CMK (cell line): Measurements from ENCODE around the gene SLC17A1.

Source experiments
- DNase-seq: peaks from one replicate; pipeline ENCODE4 v3.0.0-alpha.2; 2010; ENCODE audit warnings: low read depth

Gene SLC17A1

GRCh38 chr6:25832670-25833069 lies 818 bp upstream of the SLC17A1 start:
- DNase-seq = no peak

- DNase-seq = no peak
Observed at GRCh38 chr6:25832307-25832662, 433 bp upstream of the SLC17A1 start.

- no peak for DNase-seq
Observed at GRCh38 chr6:25830458-25830857, 1.4 kb downstream of the SLC17A1 start.

DNA sequence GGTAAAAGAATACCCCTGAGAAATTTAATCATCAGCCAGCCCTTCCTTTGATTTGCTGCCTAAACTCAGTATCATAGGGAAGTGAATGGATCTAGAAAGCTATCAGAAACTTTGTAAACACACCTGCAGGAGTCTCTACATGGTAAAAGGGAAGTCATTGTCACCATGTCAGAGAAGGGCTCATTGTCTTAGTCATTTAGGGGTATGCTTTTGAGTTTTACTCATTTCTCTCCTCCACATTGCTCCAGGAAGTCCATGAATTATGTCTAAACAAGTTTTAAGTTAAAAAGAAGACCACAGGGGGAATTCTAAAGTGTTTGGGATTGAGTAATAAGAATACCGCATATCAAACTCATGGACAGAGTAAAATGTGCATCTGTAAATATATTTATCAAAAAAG lies 2.5 kb downstream of the SLC17A1 start:
- DNase-seq = no peak

DNA sequence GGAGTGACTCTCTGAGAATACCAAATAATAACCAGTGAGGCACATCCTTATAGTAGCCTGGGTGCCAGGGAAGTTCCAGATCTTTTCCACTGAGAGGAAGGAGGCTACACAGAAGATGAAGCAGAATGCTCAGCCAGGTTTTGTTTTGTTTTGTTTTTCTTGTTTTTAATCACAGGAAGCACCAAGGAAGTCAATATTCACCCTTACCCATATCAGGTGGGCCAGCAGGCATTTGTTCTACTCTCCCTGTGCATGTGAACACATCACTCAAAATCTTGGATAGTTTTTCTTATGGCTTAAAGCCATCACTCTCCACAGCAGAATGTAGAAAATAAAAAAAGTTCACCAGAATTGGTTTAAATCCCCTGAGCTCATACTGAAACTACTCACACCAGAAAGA lies 10.5 kb downstream of the SLC17A1 start:
- DNase-seq = no peak

DNA sequence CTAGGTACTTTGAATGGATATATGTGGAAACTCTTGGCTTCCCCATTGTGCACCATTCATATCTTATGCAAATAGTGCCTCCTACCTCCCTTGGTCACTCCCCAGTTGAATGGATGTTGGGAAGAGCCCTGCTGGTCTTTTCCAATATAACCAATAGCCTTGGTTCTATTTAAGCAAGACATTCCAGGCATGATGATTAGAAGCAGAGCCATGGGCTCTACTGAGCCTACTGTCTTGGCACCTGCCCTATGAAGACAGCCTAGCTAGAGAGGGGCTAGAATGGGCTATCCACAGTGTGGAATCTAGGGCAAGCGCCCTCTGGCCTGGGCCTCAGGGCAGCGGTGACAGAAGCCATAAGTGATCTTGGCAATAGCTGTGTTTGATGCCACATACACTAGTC lies 15.6 kb downstream of the SLC17A1 start:
- no peak for DNase-seq

- no peak for DNase-seq
Observed at GRCh38 chr6:25815194-25815593, 16.7 kb downstream of the SLC17A1 start.

GRCh38 chr6:25804804-25805203 lies 27.0 kb downstream of the SLC17A1 start:
- no peak for DNase-seq

DNA sequence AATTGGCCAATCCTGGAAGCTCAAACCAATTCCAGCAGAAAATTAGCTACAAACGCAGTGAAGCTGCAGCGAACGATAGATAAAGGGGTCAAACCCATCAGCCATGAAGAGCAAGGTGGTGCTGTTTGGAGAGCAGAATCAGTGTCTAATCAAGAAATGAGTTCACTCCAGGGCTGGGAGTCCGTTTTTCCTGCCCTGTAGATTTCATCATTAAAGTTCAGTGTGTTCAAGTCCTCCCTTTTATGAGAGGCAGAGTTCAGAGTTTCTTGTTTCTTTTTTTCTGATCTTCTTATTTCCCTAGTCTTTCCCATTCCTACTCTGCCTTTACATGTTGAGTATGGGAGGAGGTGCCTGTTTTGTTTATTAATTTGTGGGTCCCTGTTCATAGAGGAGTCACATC lies 30.4 kb downstream of the SLC17A1 start:
- no peak for DNase-seq

GRCh38 chr6:25794784-25795183 lies 37.1 kb downstream of the SLC17A1 start:
- no peak for DNase-seq

DNA sequence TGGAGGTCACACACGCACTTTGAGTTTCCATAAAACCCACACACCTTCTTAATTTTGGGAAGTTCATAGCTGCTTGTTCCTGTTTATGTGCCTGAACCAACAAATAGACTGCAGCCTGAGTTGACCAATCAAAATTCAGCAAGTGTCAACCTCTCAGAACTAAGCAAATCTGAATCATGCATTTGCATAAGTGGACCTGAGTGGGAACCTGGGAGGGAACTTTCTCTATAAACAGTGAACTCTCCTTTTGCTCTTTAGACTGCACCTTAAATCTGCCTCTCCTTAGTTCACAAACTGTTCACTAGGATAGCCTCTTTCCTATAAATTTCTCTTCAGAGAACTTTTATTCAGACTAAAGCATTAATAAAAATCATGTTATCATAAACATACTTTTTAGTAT lies 37.9 kb downstream of the SLC17A1 start:
- no peak for DNase-seq

- no peak for DNase-seq
Observed at GRCh38 chr6:25792016-25792415, 39.8 kb downstream of the SLC17A1 start.

DNA sequence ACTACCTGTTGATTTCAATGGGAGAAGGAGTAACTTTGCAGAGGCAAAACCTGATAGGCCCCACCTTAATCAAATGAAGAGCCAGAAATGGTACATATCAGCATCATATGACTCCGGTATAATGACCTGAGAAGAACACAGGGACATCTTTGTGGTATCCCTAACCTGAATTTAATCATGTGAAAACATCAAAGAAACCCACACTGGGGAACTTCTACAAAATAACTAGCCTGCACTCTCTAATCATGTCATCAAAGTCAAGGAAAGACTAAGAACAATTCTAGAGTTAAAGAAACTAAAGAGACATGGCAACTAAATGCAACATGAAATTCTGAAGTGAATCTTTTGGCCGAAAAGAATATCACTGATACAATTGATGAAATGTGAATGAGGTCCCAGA lies 42.4 kb downstream of the SLC17A1 start:
- no peak for DNase-seq

DNA sequence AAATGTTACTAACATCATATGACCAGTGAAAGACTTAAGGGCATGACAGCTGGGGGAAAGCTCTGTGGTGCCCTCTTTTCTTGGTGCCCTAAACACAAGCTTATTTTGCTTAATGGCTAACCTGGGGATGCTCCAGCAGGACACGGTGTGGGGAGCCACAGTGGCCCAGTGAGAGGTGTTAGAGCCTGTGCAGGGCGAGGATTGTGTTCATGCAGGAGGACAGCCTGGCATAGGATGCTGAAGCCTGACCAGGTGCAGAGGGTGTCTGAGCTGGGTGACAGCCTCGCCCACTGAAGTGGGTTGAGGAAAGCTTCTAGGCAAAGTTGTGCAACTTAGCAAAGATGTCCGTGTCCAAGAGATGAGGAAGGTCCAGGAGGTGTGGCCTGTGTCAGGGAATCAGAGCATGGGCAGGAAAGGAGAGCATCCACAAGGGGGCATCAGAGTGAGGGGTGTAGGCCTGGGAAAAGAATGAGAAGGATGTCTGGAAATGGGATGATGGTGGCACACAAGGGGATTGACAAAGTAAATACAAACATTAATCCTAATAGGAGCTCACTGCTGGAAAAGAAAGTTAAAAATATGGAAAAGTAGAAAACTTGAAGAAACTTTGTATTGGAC lies 43.4 kb downstream of the SLC17A1 start:
- peak; percentile 22 for DNase-seq

- DNase-seq = no peak
Observed at GRCh38 chr6:25787428-25787827, 44.4 kb downstream of the SLC17A1 start.

DNA sequence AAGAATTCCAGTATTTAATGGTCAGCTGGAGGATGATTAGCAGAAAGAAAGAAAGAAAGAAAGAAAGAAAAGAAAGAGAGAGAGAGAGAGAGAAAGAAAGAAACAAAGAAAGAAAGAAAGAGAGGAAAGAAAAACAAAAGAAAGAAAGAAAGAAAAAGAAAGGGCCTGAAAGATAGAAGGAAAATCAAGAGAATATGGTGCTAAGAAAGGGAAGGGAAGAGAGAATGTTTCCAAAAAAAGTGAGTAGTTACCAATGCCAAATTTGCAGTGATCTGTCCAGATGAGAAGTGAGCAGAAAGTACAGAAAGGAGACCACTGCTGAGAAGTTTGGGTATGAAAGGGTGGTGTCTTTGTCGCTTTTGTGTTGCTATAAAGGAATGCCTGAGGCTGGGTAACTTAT lies 50.7 kb downstream of the SLC17A1 start:
- no peak for DNase-seq

GRCh38 chr6:25777856-25778649 lies 53.8 kb downstream of the SLC17A1 start:
- DNase-seq = no peak

- no peak for DNase-seq
Observed at GRCh38 chr6:25777031-25777430, 54.8 kb downstream of the SLC17A1 start.

- DNase-seq = peak; percentile 30
Observed at GRCh38 chr6:25774120-25774715, 57.6 kb downstream of the SLC17A1 start.

GRCh38 chr6:25769983-25770382 lies 61.9 kb downstream of the SLC17A1 start:
- no peak for DNase-seq

GRCh38 chr6:25768566-25768965 lies 63.3 kb downstream of the SLC17A1 start:
- DNase-seq = no peak

GRCh38 chr6:25764611-25765010 lies 67.2 kb downstream of the SLC17A1 start:
- DNase-seq = no peak

DNA sequence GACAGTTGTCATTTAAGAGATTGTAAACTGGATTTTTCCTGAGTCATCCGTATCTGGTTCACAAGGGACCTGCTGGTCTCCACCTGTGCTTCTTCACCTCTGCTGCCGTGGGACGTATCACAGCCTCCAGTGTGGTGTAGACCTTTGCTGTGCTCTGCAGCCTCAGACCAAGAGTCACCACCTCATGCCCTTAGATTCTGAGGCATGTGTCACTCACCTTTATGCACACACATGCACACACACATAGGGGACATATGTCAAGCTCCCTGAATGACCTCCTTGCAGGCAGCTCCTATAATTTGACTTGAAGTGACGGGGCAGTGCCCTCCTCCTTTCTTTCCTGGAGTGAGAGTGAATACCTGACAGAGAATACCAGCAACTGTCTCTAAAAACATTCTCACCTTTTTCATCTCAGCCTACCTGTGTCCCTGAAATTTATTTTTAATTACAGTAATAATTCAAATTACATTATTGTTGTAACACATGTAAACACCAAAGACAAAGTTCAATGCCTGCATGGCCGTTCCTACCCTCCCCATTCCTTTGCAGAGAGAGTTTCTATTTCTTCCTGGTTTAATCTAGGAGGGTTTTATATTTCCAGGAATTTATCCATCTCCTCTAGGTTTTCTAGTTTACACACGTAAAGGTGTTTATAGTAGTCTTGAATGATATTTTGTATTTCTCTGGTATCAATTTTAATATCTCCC lies 73.8 kb downstream of the SLC17A1 start:
- no peak for DNase-seq
